MV-4-11 (cell line): ENCODE measurements around the gene CDX1.
"Not testable (repeated sequence)": the region's sequence is repeated elsewhere in the genome, so short reads cannot be mapped to it uniquely, and the experiment has no call there.

Experiments used
- DNase-seq: peaks from one replicate; lab custom pipeline; 2025; lab: John Stamatoyannopoulos, UW

CDX1 gene

DNA sequence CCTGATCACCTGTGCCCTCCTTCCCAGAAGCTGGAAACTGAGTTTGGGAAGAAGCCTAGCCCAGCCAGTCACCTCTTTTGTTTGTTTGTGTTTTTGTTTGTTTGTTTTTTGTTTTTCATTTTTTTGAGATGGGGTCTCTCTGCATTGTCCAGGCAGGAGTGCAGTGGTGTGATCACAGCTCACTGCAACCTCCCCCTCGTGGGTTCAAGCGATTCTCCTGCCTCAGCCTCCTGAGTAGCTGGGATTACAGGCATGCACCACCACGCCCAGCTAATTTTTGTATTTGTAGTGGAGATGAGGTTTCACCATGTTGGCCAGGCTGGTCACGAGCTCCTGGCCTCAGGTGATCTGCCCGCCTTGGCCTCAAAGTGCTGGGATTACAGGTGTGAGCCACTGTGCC is 67.1 kb downstream of the CDX1 start:
- not testable (repeated sequence) for DNase-seq
